ENCODE measurements around the gene PTPRM.

Gene PTPRM

DNA sequence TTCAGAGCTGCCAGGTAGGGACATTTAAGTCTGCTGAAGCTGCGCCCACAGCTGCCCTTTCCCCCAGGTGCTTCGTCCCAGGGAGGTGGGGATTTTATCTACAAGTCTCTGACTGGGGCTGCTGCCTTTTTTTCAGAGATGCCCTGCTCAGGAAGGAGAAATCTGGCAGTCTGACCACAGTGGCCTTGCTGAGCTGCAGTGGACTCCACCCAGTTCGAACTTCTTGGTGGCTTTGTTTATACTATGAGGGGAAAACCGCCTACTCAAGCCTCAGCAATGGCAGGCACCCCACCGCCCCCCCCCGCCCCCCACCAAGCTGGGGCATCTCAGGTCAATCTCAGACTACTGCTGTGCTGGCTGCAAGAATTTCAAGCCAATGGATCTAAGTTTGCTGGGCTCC, 584.1 kb downstream of the PTPRM start:
- H3K4me1 Mint-ChIP-seq = peaks cover 6% of the 10 kb centered on the region
- H3K9me3 Mint-ChIP-seq = peaks cover 20% of the 10 kb centered on the region
- no peak overlapping the region for H3K27ac Mint-ChIP-seq
- H3K4me3 Mint-ChIP-seq = no peak overlapping the region
- no peak for TF ChIP-seq CTCF (IDR thresholded peaks at IDR 0.05)
- peaks cover 4% of the 10 kb centered on the region for H3K27me3 Mint-ChIP-seq (ENCODE audit: low read depth, poor library complexity)
- peaks cover 38% of the 10 kb centered on the region for H3K36me3 Mint-ChIP-seq (ENCODE audit: low read depth)
- DNase-seq = no peak

DNA sequence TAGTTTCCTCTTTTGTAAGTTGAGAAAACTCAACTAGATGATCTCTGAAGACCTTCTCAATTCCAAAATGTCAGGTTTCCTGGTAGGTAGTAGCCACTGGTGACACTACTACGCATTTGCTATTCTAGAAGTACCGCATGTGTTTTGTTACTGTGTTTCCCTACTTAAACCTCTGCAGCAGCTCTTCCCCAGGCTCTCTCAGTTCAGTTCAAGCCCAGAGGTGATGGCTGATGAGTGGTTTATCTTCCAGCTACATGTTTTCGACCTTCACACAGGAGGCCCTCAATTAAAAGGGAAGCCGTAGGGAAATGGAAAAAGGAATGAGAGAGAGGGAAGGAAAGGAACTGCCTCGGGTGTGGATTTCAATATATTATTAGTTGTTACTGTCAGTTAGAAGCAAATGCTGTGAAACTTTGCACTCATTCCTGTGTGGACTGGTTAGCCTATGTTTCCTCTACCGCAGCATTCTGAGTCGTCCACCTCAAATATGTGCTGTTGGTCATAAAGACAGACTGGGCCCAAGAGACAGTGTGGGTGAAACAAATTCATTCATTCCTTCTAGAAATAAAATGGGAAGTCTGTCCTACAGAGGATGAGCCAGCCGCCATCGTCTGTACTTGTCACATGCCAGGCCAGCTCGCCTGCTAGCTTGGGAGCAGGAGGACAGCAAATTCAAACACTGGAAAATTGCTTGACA, 586.9 kb downstream of the PTPRM start:
- Mint-ChIP-seq H3K27me3 (ENCODE audit: low read depth, poor library complexity) (peaks cover 4% of the 10 kb centered on the region), H3K36me3 (ENCODE audit: low read depth) (peaks cover 24% of the 10 kb centered on the region), H3K9me3 (peaks cover 7% of the 10 kb centered on the region), H3K4me1 (peaks cover 6% of the 10 kb centered on the region), H3K4me3 (no peak overlapping the region), H3K27ac (peak overlapping the region; percentile 60)
- DNase-seq = no peak
- no peak for TF ChIP-seq CTCF (IDR thresholded peaks at IDR 0.05)

- no peak for TF ChIP-seq CTCF (IDR thresholded peaks at IDR 0.05)
- DNase-seq = no peak
- H3K4me3 Mint-ChIP-seq = no peak overlapping the region
These were observed 595.7 kb downstream of the PTPRM start for GRCh38 chr18:8162802-8163201.

DNA sequence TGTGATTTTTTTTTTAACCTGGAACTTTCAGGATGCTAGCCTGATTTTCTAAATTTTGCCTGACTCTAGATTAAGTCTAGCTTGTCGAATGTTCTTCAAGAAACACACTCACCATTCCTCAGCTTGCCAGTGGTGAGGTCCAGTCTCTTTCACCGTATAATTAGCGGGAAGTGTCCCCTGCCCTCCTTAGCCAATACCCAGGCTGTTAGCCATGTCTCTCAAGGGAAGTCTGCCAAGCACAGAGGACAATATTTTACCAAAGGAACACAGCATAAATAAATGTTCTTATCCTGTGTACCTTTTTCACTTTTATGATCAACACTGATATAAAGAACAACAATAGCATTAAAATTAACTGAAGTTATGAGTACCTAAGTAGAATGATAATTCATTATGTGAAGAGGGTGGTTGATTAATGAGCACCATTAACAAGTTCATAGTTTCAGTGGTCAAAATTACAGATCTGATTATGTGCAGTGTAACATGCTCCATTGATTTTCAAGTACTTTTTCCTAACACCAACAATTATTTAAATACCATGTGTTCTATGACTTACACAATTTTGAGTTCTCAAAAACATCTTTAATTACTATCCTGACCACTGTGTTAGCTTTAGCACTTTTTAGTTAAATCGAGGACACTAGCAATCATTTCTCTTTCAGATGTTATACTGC, 596.3 kb downstream of the PTPRM start:
- peak overlapping the region; percentile 79 for H3K27ac Mint-ChIP-seq
- no peak for TF ChIP-seq CTCF (IDR thresholded peaks at IDR 0.05)
- no peak overlapping the region for H3K4me3 Mint-ChIP-seq
- peaks cover 2% of the 10 kb centered on the region for H3K9me3 Mint-ChIP-seq
- no peak for DNase-seq
- H3K27me3 Mint-ChIP-seq (ENCODE audit: low read depth, poor library complexity) = peaks cover 4% of the 10 kb centered on the region
- H3K4me1 Mint-ChIP-seq = no peaks in the 10 kb centered on the region
- peaks cover 3% of the 10 kb centered on the region for H3K36me3 Mint-ChIP-seq (ENCODE audit: low read depth)

More at GRCh38 chr18:8162802-8163201, 595.7 kb downstream of the PTPRM start:
- Mint-ChIP-seq H3K9me3 (peaks cover 7% of the 10 kb centered on the region), H3K27ac (peak overlapping the region; percentile 79), H3K36me3 (ENCODE audit: low read depth) (peaks cover 9% of the 10 kb centered on the region), H3K27me3 (ENCODE audit: low read depth, poor library complexity) (peaks cover 4% of the 10 kb centered on the region), H3K4me1 (no peaks in the 10 kb centered on the region)

- no peak for TF ChIP-seq CTCF (IDR thresholded peaks at IDR 0.05)
- Mint-ChIP-seq H3K9me3 (no peaks in the 10 kb centered on the region), H3K27ac (no peak overlapping the region), H3K4me3 (no peak overlapping the region), H3K27me3 (ENCODE audit: low read depth, poor library complexity) (no peaks in the 10 kb centered on the region), H3K4me1 (peaks cover 6% of the 10 kb centered on the region), H3K36me3 (ENCODE audit: low read depth) (no peaks in the 10 kb centered on the region)
- DNase-seq = no peak
These were observed 598.0 kb downstream of the PTPRM start for GRCh38 chr18:8165095-8165494.

DNA sequence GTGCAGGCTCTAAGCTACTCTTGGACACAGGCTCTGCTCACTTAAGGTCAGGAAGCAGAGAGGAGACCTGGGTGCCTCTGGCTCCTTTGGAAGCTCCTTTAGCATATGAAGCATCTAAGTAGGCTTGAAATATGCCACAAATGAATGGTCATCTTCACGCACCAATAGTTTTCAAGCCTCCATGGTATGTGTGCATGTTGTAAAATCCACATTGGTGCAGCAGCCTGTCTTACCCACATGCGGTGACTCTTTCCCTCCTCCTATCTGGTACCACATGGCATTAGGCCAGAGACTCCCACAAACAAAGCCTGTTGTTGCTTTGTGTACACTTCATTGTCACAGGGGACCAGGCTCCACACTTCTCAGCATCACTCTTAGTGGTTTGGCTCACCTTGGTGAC, 599.9 kb downstream of the PTPRM start:
- no peak for DNase-seq
- H3K27ac Mint-ChIP-seq = no peak overlapping the region
- no peak for TF ChIP-seq CTCF (IDR thresholded peaks at IDR 0.05)
- H3K4me1 Mint-ChIP-seq = peaks cover 20% of the 10 kb centered on the region
- no peaks in the 10 kb centered on the region for H3K36me3 Mint-ChIP-seq (ENCODE audit: low read depth)
- H3K27me3 Mint-ChIP-seq (ENCODE audit: low read depth, poor library complexity) = no peaks in the 10 kb centered on the region
- no peaks in the 10 kb centered on the region for H3K9me3 Mint-ChIP-seq
- no peak overlapping the region for H3K4me3 Mint-ChIP-seq
